T-cell (primary cell): Measurements from ENCODE around the gene PLAU. TPM values are rescaled to one million over a fixed set of nuclear protein-coding genes. Genes with fewer than 3 reads are reported as not detected.
"Not testable (repeated sequence)": the region's sequence is repeated elsewhere in the genome, so short reads cannot be mapped to it uniquely, and the experiment has no call there.

ENCODE experiments used
- ATAC-seq, 4 experiments: fragments of 200-7000 bp in 3 of 4; fragments of 150-1000 bp in 1 of 4; cut with Tn5 transposase; replicated peaks in 1 of 4; 1 replicate in 3 of 4; 2 replicates in 1 of 4; pipeline ENCODE4 v1.10.0; 2021; ENCODE audit warnings: moderate library complexity in 3 of 4, mild to moderate bottlenecking in 2 of 4, moderate number of reproducible peaks in 1 of 4
- CTCF ChIA-PET, 2 donors: fragments of 300-600 bp; sonication (Branson Sonifier 250); formaldehyde crosslinking; loops; one replicate each; lab custom pipeline; 2022; ENCODE audit warnings: antibody characterized with exemption in 2 of 2; lab: Charles Lee
- POLR2A ChIA-PET, 2 donors: fragments of 300-600 bp; sonication (Branson Sonifier 250); formaldehyde crosslinking; loops; one replicate each; lab custom pipeline; 2022; ENCODE audit warnings: antibody characterized with exemption in 2 of 2; lab: Charles Lee
- DNase-seq, 35 experiments: peaks; one replicate each; pipeline versions ENCODE4 v3.0.0 to v3.0.0-alpha.2; 2013 to 2023
- H3K27ac ChIP-seq: one replicate; pipeline ENCODE4 v1.5.1; 2013; ENCODE audit warnings: low read length
- H3K27me3 ChIP-seq, 2 experiments: replicated peaks in 1 of 2; 1 replicate in 1 of 2; 2 replicates in 1 of 2; pipeline versions ENCODE4 v1.6.1 to v1.7.0; 2013; ENCODE audit warnings: low read length in 1 of 2, mixed read lengths in 1 of 2; ENCODE audit not compliant: control insufficient read depth in 2 of 2, insufficient read depth in 2 of 2; ENCODE audit errors: extremely low read depth in 1 of 2
- H3K36me3 ChIP-seq, 2 donors: 1 replicate in 1 of 2; 2 replicates in 1 of 2; pipeline versions ENCODE4 v1.6.1 to v1.7.0; 2013; ENCODE audit warnings: low read length in 1 of 2; ENCODE audit not compliant: control insufficient read depth in 2 of 2, insufficient read depth in 1 of 2; ENCODE audit errors: extremely low read depth in 1 of 2
- H3K4me1 ChIP-seq, 2 experiments: 1 replicate in 1 of 2; 2 replicates in 1 of 2; pipeline versions ENCODE4 v1.6.1 to v1.7.0; 2013; ENCODE audit warnings: low read length in 2 of 2, mixed read lengths in 1 of 2; ENCODE audit not compliant: insufficient read depth in 2 of 2, control insufficient read depth in 1 of 2; ENCODE audit errors: extremely low read depth in 1 of 2
- H3K4me3 ChIP-seq, 2 donors: 1 replicate in 1 of 2; 2 replicates in 1 of 2; pipeline versions ENCODE4 v1.5.1 to v1.7.0; 2013; ENCODE audit warnings: mild to moderate bottlenecking in 2 of 2, low read length in 1 of 2, moderate library complexity in 1 of 2; ENCODE audit not compliant: control insufficient read depth in 1 of 2; ENCODE audit errors: extremely low read depth in 1 of 2
- H3K9me3 ChIP-seq: 2 replicates; pipeline ENCODE4 v1.7.0; 2013
- H3K27ac Mint-ChIP-seq, 2 donors: one replicate each; pipeline ENCODE4 v1.8.0; 2020 to 2021; ENCODE audit warnings: mild to moderate bottlenecking in 2 of 2, mixed read lengths in 2 of 2
- H3K27me3 Mint-ChIP-seq, 2 donors: one replicate each; pipeline ENCODE4 v1.8.0; 2021 to 2022; ENCODE audit warnings: mixed read lengths in 2 of 2
- H3K36me3 Mint-ChIP-seq: one replicate; pipeline ENCODE4 v1.8.0; 2021; ENCODE audit warnings: mixed read lengths
- H3K4me1 Mint-ChIP-seq, 3 donors: one replicate each; pipeline ENCODE4 v1.8.0; 2020 to 2022; ENCODE audit warnings: mixed read lengths in 3 of 3, mild to moderate bottlenecking in 1 of 3
- H3K4me3 Mint-ChIP-seq, 3 donors: one replicate each; pipeline ENCODE4 v1.8.0; 2020 to 2022; ENCODE audit warnings: mild to moderate bottlenecking in 3 of 3, mixed read lengths in 3 of 3, moderate library complexity in 3 of 3
- H3K9me3 Mint-ChIP-seq, 3 donors: one replicate each; pipeline ENCODE4 v1.8.0; 2020 to 2022; ENCODE audit warnings: mixed read lengths in 3 of 3
- WGBS: methylation state at CpG from one replicate; pipeline ENCODE4 v1.1.5; 2013; ENCODE audit warnings: missing lambda C conversion rate; ENCODE audit not compliant: insufficient coverage; 5-methylcytosine and 5-hydroxymethylcytosine counted together
- total RNA-seq, 35 experiments: library from RNA in 6 of 35; stranded (reverse) in 6 of 35; fragments of 120-200 nt in 1 of 35; gene quantifications; one replicate each; pipeline versions ENCODE4 v1.2.1 to v1.2.4 and lab custom pipeline; 2013 to 2026

The PLAU gene
- total RNA-seq, 5 donors from 2014 or later (not counting 1 experiment from before 2014, with no cell fraction given) = 0.63 to 1.1 (median 1.1) TPM; not detected in 2

DNA sequence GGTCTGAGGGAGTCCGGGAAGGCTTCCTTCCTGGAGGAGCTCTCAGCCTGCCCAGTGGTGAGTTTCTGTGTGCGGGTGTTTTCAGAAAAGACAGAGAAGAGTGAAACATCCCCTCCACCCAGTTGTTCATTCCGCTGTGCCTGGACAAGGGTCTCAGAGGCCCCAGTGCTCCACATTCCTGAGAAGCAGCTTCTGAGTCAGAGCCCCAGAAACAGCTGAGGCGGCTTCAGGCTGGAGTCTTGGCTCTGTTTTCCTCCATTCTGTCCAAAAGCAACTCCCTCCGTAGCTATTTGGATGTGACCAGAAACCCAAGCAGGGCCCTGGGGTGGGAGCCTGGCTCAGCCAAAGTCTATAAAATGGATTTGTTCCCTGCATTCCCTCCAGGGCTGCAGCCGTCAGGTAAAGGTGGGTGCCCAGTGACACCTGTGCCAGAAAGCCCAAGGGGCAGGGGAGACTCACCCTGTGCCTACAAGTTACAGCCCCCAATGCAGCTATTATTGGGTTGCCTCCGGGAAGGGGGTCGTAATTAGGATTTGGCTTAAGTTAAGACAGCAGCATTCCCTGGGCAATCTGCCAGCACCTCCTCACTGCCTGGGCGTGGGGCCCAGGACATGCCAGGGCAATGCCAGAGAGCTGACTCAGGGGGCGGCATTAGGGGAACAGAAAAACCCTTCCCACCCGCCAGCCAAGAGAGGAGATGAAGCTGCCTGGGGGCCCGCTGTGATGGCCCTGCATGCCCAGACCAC lies 23.5 kb upstream of the PLAU start:
- Histone ChIP-seq H3K36me3 (no peaks in the 10 kb centered on the region), H3K27me3 (peaks cover 0 to 4% of the 10 kb centered on the region in 2 experiments), H3K4me1 (peaks cover 0 to 6% of the 10 kb centered on the region in 2 experiments), H3K27ac (no peak overlapping the region), H3K9me3 (no peaks in the 10 kb centered on the region), H3K4me3 (no peak overlapping the region)
- Mint-ChIP-seq H3K27ac (no peak overlapping the region), H3K4me1 (peaks cover 6 to 10% (median 9%) of the 10 kb centered on the region in 3 donors), H3K9me3 (no peaks in the 10 kb centered on the region), H3K27me3 (no peaks in the 10 kb centered on the region), H3K36me3 (no peaks in the 10 kb centered on the region), H3K4me3 (no peak overlapping the region)
- WGBS = 97% methylated on average over 5 of the region's 12 CpGs
- POLR2A ChIA-PET = interaction anchor here in 1 of 2 donors (0.5 to 0.7 kb wide), 3 partner anchors 52 to 221 kb away, joined by 3 read pairs; no protein-coding TSS in a partner anchor
- CTCF ChIA-PET = interaction anchor here (0.6 to 5.0 kb wide), 13 partner anchors 8 to 1223 kb away, joined by 3 to 63 read pairs (median 5); no protein-coding TSS in a partner anchor
- DNase-seq = no peak
- ATAC-seq = no peak

DNA sequence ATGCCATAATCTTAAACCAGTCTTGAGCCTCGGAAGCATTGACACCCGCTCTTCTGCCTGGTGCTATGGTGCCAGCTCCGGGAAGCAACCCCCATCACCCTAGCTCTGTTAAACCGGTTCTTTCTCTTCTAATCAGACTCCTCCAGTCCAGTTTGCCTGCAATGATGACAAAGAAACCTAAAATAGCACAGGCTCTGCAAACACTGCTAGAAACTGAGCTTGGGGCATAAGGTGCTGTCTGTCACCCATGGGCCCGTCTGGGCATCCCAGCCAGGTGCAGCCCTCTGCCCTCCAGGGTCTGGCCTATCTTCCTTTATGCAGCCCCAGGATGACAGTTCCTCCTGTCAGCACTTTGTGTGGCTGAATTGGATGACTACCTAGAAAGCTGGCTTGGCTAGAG lies 22.4 kb upstream of the PLAU start:
- H3K9me3 ChIP-seq = no peaks in the 10 kb centered on the region
- H3K36me3 Mint-ChIP-seq = no peaks in the 10 kb centered on the region
- H3K4me3 Mint-ChIP-seq = no peak overlapping the region
- DNase-seq (no peak), ATAC-seq (no peak)
- no peak overlapping the region for H3K27ac Mint-ChIP-seq
- POLR2A ChIA-PET = no interaction called here
- H3K4me1 Mint-ChIP-seq = peaks cover 6 to 10% (median 9%) of the 10 kb centered on the region in 3 donors
- no peaks in the 10 kb centered on the region for H3K36me3 ChIP-seq
- no peak overlapping the region for H3K4me3 ChIP-seq
- WGBS = 100% methylated on average over 1 of the region's 5 CpGs
- no peak overlapping the region for H3K27ac ChIP-seq
- H3K27me3 Mint-ChIP-seq = no peaks in the 10 kb centered on the region
- peaks cover 0 to 7% of the 10 kb centered on the region in 2 experiments for H3K27me3 ChIP-seq
- H3K9me3 Mint-ChIP-seq = no peaks in the 10 kb centered on the region
- CTCF ChIA-PET = interaction anchor here (0.6 to 5.0 kb wide), 10 partner anchors 9 to 193 kb away, joined by 3 to 63 read pairs (median 5); no protein-coding TSS in a partner anchor
- H3K4me1 ChIP-seq = peaks cover 0 to 6% of the 10 kb centered on the region in 2 experiments

DNA sequence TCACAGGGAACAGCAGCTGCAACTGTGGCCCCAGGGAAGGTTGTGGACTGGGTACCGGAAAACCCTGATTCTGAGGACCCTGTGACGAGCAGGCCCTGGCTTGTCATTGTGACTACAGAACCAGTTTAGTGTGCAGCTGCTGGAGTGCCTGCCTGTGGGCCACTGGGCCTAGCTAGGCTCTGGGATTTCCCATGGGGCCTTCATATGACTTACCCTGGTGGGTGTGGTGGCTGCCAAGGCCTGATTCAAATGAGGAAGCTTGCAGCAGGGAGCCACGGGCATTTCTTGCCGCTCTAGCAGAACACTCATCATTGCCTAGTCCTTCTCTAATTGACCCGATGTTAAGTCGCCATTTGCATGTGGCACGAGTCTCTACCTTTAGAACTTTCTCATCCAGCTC lies 21.9 kb upstream of the PLAU start:
- peak in 1 of 35 experiments; percentile 44 for DNase-seq
- H3K36me3 Mint-ChIP-seq = no peaks in the 10 kb centered on the region
- Histone ChIP-seq H3K27me3 (peaks cover 0 to 8% of the 10 kb centered on the region in 2 experiments), H3K27ac (no peak overlapping the region), H3K36me3 (no peaks in the 10 kb centered on the region), H3K4me1 (peaks cover 0 to 6% of the 10 kb centered on the region in 2 experiments), H3K9me3 (no peaks in the 10 kb centered on the region), H3K4me3 (no peak overlapping the region)
- 69% methylated on average over 7 of the region's 7 CpGs for whole genome bisulfite sequencing
- ChIA-PET POLR2A (no interaction called here), CTCF (interaction anchor here (0.6 to 5.0 kb wide), 10 partner anchors 9 to 1348 kb away, joined by 3 to 63 read pairs (median 4); no protein-coding TSS in a partner anchor)
- peaks cover 6 to 10% (median 9%) of the 10 kb centered on the region in 3 donors for H3K4me1 Mint-ChIP-seq
- no peak overlapping the region for H3K27ac Mint-ChIP-seq
- ATAC-seq = no peak
- H3K9me3 Mint-ChIP-seq = no peaks in the 10 kb centered on the region
- H3K4me3 Mint-ChIP-seq = no peak overlapping the region
- no peaks in the 10 kb centered on the region for H3K27me3 Mint-ChIP-seq

DNA sequence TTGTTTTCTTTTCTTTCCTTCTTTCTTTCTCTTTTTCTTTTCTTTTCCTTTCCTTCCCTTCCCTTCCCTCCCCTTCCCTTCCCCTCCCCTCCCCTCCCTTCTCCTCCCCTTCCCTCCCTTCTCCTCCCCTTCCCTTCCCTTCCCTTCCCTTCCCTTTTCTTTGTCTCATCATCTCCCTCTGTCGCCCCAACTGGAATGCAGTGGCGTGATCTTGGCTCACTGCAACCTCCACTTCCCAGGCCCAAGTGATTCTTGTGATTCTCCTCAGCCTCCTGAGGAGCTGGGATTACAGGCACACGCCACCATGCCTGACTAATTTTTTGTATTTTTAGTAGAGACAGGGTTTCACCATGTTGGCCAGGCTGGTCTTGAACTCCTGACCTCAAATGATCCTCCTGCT lies 21.5 kb upstream of the PLAU start:
- not testable (repeated sequence) for H3K27me3 Mint-ChIP-seq, H3K36me3 ChIP-seq, H3K27ac ChIP-seq, H3K4me1 ChIP-seq, H3K9me3 ChIP-seq, H3K4me3 Mint-ChIP-seq, H3K36me3 Mint-ChIP-seq, H3K27me3 ChIP-seq, DNase-seq, H3K9me3 Mint-ChIP-seq, ATAC-seq, H3K27ac Mint-ChIP-seq, H3K4me3 ChIP-seq
- POLR2A ChIA-PET = interaction anchor here (0.6 kb wide), 2 partner anchors 43 to 177 kb away, joined by 3 read pairs; no protein-coding TSS in a partner anchor
- H3K4me1 Mint-ChIP-seq = peaks cover 6 to 12% (median 10%) of the 10 kb centered on the region in 3 donors
- CTCF ChIA-PET = interaction anchor here (0.6 to 5.0 kb wide), 9 partner anchors 10 to 1348 kb away, joined by 3 to 63 read pairs (median 4); no protein-coding TSS in a partner anchor
- WGBS = no CpG with 5 or more reads among the region's 3 CpGs

DNA sequence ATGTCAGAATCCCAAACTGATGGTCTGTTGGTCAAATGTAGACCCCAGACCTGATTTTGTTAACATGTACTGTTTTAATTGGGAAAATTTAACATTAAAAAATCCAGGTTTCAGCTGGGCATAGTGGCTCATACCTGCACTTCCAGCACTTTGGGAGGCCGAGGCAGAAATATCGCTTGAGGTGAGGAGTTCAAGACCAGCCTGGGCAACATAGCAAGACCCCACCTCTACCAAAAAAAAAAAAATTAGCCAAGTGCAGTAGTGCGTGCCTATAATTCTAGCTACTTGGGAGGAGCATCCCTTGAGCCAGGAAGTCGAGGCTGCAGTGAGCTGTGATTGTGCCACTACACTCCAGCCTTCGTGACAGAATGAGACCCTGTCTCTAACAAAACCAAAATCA lies 20.7 kb upstream of the PLAU start:
- peaks cover 0 to 6% of the 10 kb centered on the region in 2 experiments for H3K4me1 ChIP-seq
- Mint-ChIP-seq H3K4me1 (peaks cover 6 to 15% (median 10%) of the 10 kb centered on the region in 3 donors), H3K9me3 (no peaks in the 10 kb centered on the region), H3K27me3 (no peaks in the 10 kb centered on the region), H3K36me3 (no peaks in the 10 kb centered on the region), H3K4me3 (no peak overlapping the region), H3K27ac (no peak overlapping the region)
- no peak overlapping the region for H3K27ac ChIP-seq
- ChIA-PET CTCF (interaction anchor here (0.6 to 5.0 kb wide), 7 partner anchors 26 to 821 kb away, joined by 3 to 63 read pairs (median 5); no protein-coding TSS in a partner anchor), POLR2A (interaction anchor here in 1 of 2 donors (0.6 kb wide), 1 partner anchor 62 kb away, joined by 5 read pairs; no protein-coding TSS in a partner anchor)
- H3K9me3 ChIP-seq = no peaks in the 10 kb centered on the region
- ATAC-seq (no peak), DNase-seq (no peak)
- peaks cover 0 to 8% of the 10 kb centered on the region in 2 experiments for H3K27me3 ChIP-seq
- 90% methylated on average over 2 of the region's 5 CpGs for WGBS
- H3K36me3 ChIP-seq = no peaks in the 10 kb centered on the region
- no peak overlapping the region for H3K4me3 ChIP-seq

DNA sequence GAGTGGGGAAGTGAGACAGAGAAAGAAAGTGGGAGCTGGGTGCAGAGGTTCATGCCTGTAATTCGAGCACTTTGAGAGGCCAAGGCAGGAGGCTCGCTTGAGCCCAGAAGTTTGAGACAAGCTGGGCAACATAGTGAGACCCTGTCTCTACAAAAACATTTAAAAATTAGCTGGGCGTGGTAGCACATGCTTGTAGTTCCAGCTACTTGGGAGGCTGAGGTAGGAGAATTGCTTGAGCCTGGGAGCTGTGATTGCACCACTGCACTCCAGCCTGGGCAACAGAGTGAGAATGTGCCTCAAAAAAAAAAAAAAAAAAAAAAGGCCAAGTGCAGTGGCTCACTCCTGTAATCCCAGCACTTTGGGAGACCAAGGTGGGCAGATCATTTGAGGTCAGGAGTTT lies 20.1 kb upstream of the PLAU start:
- 80% methylated on average over 2 of the region's 3 CpGs for WGBS
- not testable (repeated sequence) for H3K27me3 ChIP-seq, H3K36me3 ChIP-seq, DNase-seq, H3K4me1 ChIP-seq, H3K4me3 ChIP-seq, H3K27ac Mint-ChIP-seq, H3K4me3 Mint-ChIP-seq, H3K36me3 Mint-ChIP-seq, ATAC-seq, H3K9me3 ChIP-seq, H3K9me3 Mint-ChIP-seq, H3K27me3 Mint-ChIP-seq, H3K27ac ChIP-seq
- ChIA-PET POLR2A (interaction anchor here in 1 of 2 donors (0.6 kb wide), 1 partner anchor 62 kb away, joined by 5 read pairs; no protein-coding TSS in a partner anchor), CTCF (interaction anchor here (0.5 to 1.1 kb wide), 4 partner anchors 27 to 191 kb away, joined by 3 to 8 read pairs (median 4); no protein-coding TSS in a partner anchor)
- H3K4me1 Mint-ChIP-seq = peaks cover 6 to 14% (median 10%) of the 10 kb centered on the region in 3 donors
